ENCODE results near the gene PATJ.

- no peak for TF ChIP-seq CTCF (IDR thresholded peaks at IDR 0.05; ENCODE audit: poor library complexity)
- no peak for TF ChIP-seq EZH2phosphoT487 (IDR thresholded peaks at IDR 0.05; ENCODE audit: low read depth, severe bottlenecking, unreplicated experiment)
- TF ChIP-seq EZH2 (IDR thresholded peaks at IDR 0.05; ENCODE audit: borderline replicate concordance): no peak
These were observed 14.7 kb upstream of the PATJ start for GRCh38 chr1:61727544-61727943.

Measured in hepatocyte (in vitro differentiated cells).